Brain microvascular endothelial cell (primary cell): ENCODE measurements around the gene HSH2D.
"Not testable (repeated sequence)": the region's sequence is repeated elsewhere in the genome, so short reads cannot be mapped to it uniquely, and the experiment has no call there.

Source experiments
- DNase-seq: peaks from one replicate; pipeline ENCODE4 v3.0.0-alpha.2; 2020
- H3K27ac ChIP-seq: fragments of 250-450 bp; sonication (Bioruptor Pico); 2 replicates; pipeline ENCODE4 v1.5.1; 2020; ENCODE audit warnings: mild to moderate bottlenecking, moderate library complexity
- H3K27me3 ChIP-seq: fragments of 250-450 bp; sonication (Bioruptor Pico); replicated peaks from 2 replicates; pipeline ENCODE4 v1.5.1; 2020; ENCODE audit warnings: mild to moderate bottlenecking
- H3K36me3 ChIP-seq: fragments of 250-450 bp; sonication (Bioruptor Pico); replicated peaks from 2 replicates; pipeline ENCODE4 v1.5.1; 2020; ENCODE audit warnings: mild to moderate bottlenecking
- H3K4me3 ChIP-seq: 2 replicates; pipeline ENCODE4 v1.5.1; 2011; ENCODE audit warnings: low read depth, mild to moderate bottlenecking, control low read depth, low read length, moderate library complexity
- in situ Hi-C: cut with HindIII; loops from 2 replicates; pipeline ENCODE4 v1.10.0; 2017; ENCODE audit warnings: low sequenced_read_pairs, low pct_ligation_motif_present
- TF ChIP-seq, protein P1 (sequence below): IDR thresholded peaks from 2 replicates; pipeline ENCODE4 v1.5.1; 2011; ENCODE audit warnings: low read depth, mild to moderate bottlenecking, moderate library complexity, low read length, control low read depth, inconsistent platforms; ENCODE audit errors: missing control alignments

HSH2D gene

DNA sequence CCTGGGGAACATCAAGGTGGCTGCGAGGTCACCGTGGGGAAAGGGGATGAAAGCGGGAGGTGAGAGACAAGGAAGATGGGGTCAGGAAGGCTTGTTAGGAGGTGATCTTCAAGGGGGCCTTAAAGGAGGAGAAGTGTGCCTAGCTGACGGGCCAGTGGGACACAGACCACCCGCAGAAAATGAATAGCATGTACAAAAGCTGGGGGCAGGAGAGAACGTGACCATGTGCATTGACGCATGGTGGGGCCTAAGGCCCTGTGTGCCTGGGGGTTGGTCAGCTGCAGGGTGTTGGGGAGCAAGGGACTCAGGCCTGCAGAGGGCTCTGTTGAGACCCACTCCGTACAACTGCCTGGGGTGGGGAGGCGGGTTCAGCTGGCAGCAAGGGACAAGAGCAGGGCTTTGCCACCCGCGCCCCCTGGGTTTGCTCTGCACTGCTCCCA is 25.9 kb upstream of the HSH2D start:
- Histone ChIP-seq H3K4me3 (no peak overlapping the region), H3K36me3 (peaks cover 37% of the 10 kb centered on the region), H3K27ac (no peak overlapping the region)

DNA sequence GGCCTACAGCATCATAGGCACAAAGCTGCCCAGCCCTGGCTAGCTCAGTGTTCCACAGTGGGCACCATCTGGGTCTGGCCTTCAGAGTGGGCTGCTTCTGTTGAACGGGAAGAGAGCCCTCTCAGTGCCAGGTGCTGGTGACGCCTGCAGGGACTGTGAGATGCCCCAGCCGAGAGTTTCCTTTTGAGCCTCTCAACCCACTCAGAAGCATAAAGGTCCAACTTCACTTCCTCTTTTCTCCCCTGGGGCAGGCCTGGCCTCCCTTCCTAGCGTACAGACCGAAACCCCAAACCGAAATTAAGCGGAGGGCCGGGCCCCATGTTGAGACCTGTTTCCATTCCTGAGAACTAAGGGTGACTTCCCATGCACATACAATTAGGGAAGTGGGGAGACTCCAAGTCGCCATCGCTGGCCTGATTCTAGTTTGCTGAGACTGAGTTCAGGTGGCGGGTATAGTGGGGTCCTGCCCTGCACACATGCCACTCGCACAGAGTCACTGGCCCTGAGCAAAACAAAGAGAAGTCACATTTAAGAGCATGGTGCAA is 24.9 kb upstream of the HSH2D start:
- Histone ChIP-seq H3K4me3 (no peak overlapping the region), H3K27ac (no peak overlapping the region), H3K27me3 (no peaks in the 10 kb centered on the region), H3K36me3 (peaks cover 44% of the 10 kb centered on the region)
- no peak for DNase-seq
- in situ Hi-C loops = no loop called here
- TF ChIP-seq, protein P1, sequence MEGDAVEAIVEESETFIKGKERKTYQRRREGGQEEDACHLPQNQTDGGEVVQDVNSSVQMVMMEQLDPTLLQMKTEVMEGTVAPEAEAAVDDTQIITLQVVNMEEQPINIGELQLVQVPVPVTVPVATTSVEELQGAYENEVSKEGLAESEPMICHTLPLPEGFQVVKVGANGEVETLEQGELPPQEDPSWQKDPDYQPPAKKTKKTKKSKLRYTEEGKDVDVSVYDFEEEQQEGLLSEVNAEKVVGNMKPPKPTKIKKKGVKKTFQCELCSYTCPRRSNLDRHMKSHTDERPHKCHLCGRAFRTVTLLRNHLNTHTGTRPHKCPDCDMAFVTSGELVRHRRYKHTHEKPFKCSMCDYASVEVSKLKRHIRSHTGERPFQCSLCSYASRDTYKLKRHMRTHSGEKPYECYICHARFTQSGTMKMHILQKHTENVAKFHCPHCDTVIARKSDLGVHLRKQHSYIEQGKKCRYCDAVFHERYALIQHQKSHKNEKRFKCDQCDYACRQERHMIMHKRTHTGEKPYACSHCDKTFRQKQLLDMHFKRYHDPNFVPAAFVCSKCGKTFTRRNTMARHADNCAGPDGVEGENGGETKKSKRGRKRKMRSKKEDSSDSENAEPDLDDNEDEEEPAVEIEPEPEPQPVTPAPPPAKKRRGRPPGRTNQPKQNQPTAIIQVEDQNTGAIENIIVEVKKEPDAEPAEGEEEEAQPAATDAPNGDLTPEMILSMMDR = no peak

More for the DNA sequence above, 25.9 kb upstream of the HSH2D start:
- in situ Hi-C loops = no loop called here
- no peak for DNase-seq
- TF ChIP-seq, protein P1 = peak; percentile 38
- no peaks in the 10 kb centered on the region for H3K27me3 ChIP-seq

DNA sequence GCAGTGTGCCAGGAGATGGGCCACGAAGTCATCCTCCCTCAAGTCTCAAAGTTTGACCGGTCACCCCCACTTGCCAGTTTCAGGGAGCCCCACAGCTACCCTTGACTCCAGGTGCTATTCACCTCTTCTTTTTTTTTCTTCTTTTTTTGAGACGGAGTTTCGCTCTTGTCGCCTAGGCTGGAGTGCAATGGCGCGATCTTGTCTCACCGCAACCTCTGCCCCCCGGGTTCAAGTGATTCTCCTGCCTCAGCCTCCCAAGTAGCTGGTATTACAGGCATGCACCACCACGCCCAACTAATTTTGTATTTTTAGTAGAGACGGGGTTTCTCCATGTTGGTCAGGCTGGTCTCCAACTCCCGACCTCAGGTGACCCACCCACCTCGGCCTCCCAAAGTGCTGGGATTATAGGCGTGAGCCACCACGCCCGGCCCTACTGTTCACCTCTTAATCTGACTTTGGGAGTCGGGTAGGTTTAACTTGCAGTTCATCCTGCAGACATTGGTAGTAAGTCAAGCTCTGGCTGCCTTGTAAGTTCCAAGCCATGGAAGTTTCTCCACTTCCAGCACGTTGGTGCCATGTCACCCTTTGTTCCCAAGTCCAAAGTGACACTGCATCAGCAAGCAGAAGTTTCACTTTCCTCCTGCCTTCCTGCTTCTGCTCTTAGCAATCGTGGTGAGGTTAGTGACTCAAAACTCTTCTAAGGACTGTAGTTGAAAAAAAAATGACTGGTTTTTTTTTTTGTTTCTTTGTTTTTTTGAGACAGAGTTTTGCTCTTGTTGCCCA is 24.2 kb upstream of the HSH2D start:
- H3K4me3 ChIP-seq, in situ Hi-C loops, H3K27me3 ChIP-seq, DNase-seq, H3K27ac ChIP-seq: not testable (repeated sequence)
- peaks cover 45% of the 10 kb centered on the region for H3K36me3 ChIP-seq

DNA sequence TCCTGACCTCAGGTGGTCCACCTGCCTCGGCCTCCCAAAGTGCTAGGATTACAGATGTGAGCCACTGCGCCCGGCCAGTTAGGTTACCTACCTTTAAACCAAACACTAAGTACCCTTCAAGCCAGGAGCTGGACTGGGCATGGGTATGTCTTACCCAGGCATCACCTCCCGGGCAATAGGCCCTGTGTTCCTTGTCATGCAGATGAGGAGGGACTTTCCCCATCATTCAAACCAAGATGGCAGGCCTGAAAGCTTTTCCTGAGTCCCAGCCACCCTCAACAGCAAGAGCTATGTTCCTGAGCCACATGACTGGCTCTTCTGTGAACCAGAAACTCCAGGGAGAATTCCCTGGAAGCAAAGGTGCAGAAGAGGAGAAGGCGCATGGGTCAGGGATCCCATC is 22.3 kb upstream of the HSH2D start:
- TF ChIP-seq, protein P1 = no peak
- DNase-seq = no peak
- no peak overlapping the region for H3K4me3 ChIP-seq
- in situ Hi-C loops = no loop called here
- peaks cover 59% of the 10 kb centered on the region for H3K36me3 ChIP-seq
- no peaks in the 10 kb centered on the region for H3K27me3 ChIP-seq
- no peak overlapping the region for H3K27ac ChIP-seq

DNA sequence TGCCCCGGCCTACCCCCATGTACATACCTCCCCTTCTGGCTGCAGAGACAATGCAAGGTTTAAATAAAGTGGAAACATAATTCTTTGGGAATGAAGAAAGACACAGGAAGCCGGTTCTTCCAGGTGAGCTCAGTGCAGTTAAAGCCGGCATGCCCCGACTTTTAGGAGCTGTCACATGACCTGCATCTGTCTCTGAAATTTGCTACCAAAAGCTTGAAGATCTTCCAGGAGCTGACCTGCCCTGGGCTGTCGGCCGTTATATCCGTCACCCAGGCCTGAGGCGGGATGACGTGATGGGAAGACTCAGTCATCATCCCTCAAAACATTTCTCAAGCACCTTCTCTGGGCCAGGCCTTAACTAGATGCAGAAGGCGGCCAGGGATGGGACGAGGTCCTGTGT is 21.5 kb upstream of the HSH2D start:
- TF ChIP-seq, protein P1 = no peak
- Histone ChIP-seq H3K36me3 (peaks cover 59% of the 10 kb centered on the region), H3K4me3 (no peak overlapping the region), H3K27ac (no peak overlapping the region), H3K27me3 (no peaks in the 10 kb centered on the region)
- no peak for DNase-seq
- in situ Hi-C loops = no loop called here

DNA sequence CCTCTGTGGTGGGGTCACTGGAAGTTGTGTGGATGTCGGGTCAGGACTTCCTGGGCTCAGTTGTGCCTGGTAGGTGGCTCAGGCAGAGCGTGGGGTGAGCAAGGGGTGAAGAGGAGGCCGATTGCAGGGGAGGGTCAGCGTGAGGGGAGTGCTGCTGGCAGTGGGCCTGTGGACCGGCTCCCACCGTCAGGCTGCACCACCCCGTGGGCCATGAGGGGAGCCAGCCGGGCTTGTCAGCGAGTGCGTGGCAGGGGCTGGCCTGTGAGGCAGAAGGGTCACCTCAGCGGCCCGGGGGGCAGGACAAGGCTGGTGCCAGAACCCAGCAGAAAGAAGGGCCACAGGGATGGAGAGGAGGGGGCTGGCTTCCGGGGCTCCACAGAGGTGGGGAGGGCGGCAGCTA is 18.5 kb upstream of the HSH2D start:
- Histone ChIP-seq H3K27ac (no peak overlapping the region), H3K36me3 (peaks cover 63% of the 10 kb centered on the region), H3K4me3 (no peak overlapping the region), H3K27me3 (no peaks in the 10 kb centered on the region)
- in situ Hi-C loops = no loop called here
- DNase-seq = no peak
- TF ChIP-seq, protein P1 = no peak
